ENCODE measurements around the gene TAB2.

The TAB2 gene

GRCh38 chr6:149425754-149426153, 108.2 kb downstream of the TAB2 start:
- DNase-seq: no peak
- no peak overlapping the region for H3K4me3 ChIP-seq (ENCODE audit: low read depth, low read length)
- no peak for TF ChIP-seq CTCF (IDR thresholded peaks at IDR 0.05; ENCODE audit: low read depth, low read length, missing control alignments)
- H3K27me3 ChIP-seq (replicated peaks): no peaks in the 10 kb centered on the region
- no peak overlapping the region for H3K27ac ChIP-seq
- H3K36me3 ChIP-seq (replicated peaks): no peaks in the 10 kb centered on the region
- in situ Hi-C loops (cut with HindIII; ENCODE audit: low pct_ligation_motif_present, low sequenced_read_pairs): no loop called here

- Histone ChIP-seq H3K4me3 (ENCODE audit: low read depth, low read length) (no peak overlapping the region), H3K36me3 (replicated peaks) (no peaks in the 10 kb centered on the region), H3K27ac (no peak overlapping the region), H3K27me3 (replicated peaks) (no peaks in the 10 kb centered on the region)
- in situ Hi-C loops (cut with HindIII; ENCODE audit: low pct_ligation_motif_present, low sequenced_read_pairs): no loop called here
- TF ChIP-seq CTCF (IDR thresholded peaks at IDR 0.05; ENCODE audit: low read depth, low read length, missing control alignments): no peak
- DNase-seq: no peak
These were observed 111.1 kb downstream of the TAB2 start for GRCh38 chr6:149428606-149429005.

DNA sequence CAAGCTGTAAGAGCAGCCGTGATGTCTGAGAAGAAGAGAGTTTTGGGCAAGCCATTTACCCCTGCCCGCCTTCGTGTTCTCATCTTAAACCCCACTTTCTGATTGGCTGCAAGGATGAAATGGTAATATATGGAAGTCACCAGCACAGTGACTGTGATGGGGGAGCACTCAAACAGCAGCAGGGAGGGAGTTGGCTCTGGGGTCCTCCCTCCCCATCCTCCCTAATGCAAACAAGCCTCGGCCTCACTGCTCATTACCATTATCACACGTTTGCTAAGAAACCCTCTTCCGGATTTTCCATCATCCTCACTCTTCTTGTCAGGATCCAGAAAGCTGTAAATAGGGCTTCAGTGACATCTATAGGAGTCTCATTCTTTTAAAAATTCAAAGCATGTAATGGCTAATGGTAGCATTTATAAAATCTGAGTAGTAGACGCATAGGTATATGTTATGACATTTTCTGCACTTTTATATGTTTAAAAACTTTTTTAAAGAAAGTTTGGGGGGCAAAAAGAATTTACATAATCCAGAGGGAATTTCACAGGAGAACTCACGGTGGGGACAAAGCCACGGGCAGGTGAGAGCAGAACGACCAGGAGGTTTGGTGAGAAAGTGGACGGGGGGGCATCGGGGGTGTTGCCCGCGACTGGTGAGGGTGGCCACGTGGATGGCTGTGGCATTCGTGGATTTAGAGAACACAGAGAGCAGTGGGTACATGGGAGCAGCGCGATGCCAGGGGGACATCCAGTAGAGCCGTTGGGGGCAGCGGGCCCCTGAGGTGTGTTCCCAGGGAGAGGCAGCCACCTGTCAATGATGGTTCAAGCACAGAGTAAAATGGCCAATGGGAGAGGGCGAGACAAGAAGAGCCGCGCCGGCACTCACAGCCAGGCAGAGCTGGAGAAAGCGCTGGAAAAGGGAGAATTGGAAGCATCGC, 112.2 kb downstream of the TAB2 start:
- DNase-seq: no peak
- Histone ChIP-seq H3K27ac (no peak overlapping the region), H3K36me3 (replicated peaks) (no peaks in the 10 kb centered on the region), H3K4me3 (ENCODE audit: low read depth, low read length) (no peak overlapping the region), H3K27me3 (replicated peaks) (no peaks in the 10 kb centered on the region)
- in situ Hi-C loops (cut with HindIII; ENCODE audit: low pct_ligation_motif_present, low sequenced_read_pairs): no loop called here
- TF ChIP-seq CTCF (IDR thresholded peaks at IDR 0.05; ENCODE audit: low read depth, low read length, missing control alignments): no peak

DNA sequence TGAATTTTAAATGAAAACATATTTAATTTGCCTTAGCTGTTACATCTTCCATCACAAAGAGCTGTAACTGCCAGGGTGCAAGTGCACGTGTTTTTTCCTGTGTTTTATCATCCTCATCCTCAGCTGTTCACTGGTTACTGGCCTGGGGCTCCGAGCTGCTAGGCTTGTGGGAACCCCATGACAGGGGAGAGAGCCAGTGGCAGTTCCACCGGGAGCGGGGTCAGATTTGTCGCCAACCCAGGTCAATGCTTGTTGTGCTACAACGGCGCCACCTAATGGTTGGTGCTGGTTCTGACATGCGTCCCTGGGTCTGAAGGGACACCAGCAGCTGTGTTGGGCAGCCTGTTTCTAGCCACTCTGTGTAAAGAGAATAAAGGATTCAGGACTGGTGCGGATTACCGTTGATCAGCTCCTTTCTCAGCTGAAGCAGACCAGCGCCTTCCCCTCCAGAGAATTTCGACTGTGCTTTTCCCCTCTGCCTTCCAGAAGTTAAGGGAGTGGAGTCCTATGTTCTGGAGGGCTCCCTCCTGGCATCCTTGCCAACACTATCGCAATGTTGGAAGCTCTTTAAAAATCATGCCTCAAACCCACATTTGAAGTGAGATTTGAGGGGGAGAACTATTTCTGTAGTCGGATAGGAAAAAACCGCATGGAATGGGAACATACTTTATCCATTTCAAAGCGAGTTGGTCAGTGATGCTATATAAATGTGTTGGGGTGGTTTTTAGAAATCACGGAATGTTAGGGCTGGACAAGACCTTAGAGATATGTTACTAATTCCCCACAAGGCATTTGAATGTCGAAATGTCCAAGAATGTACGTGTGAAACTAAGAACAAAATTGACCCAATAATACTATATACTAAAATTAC, 114.6 kb downstream of the TAB2 start:
- H3K4me3 ChIP-seq (ENCODE audit: low read depth, low read length): no peak overlapping the region

GRCh38 chr6:149433405-149433804, 115.9 kb downstream of the TAB2 start:
- no peak overlapping the region for H3K27ac ChIP-seq
- in situ Hi-C loops (cut with HindIII; ENCODE audit: low pct_ligation_motif_present, low sequenced_read_pairs): no loop called here
- no peak for TF ChIP-seq CTCF (IDR thresholded peaks at IDR 0.05; ENCODE audit: low read depth, low read length, missing control alignments)

More for the DNA sequence above, 114.6 kb downstream of the TAB2 start:
- no peaks in the 10 kb centered on the region for H3K36me3 ChIP-seq (replicated peaks)
- in situ Hi-C loops (cut with HindIII; ENCODE audit: low pct_ligation_motif_present, low sequenced_read_pairs): no loop called here
- H3K27ac ChIP-seq: no peak overlapping the region
- H3K27me3 ChIP-seq (replicated peaks): no peaks in the 10 kb centered on the region
- peak; percentile 92 for TF ChIP-seq CTCF (IDR thresholded peaks at IDR 0.05; ENCODE audit: low read depth, low read length, missing control alignments)
- DNase-seq: peak; percentile 75

More at GRCh38 chr6:149433405-149433804, 115.9 kb downstream of the TAB2 start:
- DNase-seq: no peak
- Histone ChIP-seq H3K4me3 (ENCODE audit: low read depth, low read length) (no peak overlapping the region), H3K27me3 (replicated peaks) (no peaks in the 10 kb centered on the region), H3K36me3 (replicated peaks) (no peaks in the 10 kb centered on the region)
